Peyer's patch (tissue), 4 donors: ENCODE results near the gene NR2F2.

Experiments used
- CTCF ChIP-seq, 6 experiments: fragments of 450-650 bp in 4 of 6; fragments of 200-600 bp in 2 of 6; sonication (generic) in 1 of 6; IDR thresholded peaks; one replicate each; pipeline ENCODE4 v1.5.1; 2017 to 2019; ENCODE audit warnings: antibody characterized with exemption in 6 of 6, mild to moderate bottlenecking in 3 of 6, moderate library complexity in 1 of 6
- POLR2A ChIP-seq, 2 donors: fragments of 450-650 bp; IDR thresholded peaks; one replicate each; pipeline ENCODE4 v1.5.1; 2017; ENCODE audit warnings: antibody characterized with exemption in 2 of 2, mild to moderate bottlenecking in 2 of 2, moderate library complexity in 2 of 2

- no peak for TF ChIP-seq CTCF (IDR thresholded peaks at IDR 0.05)
- TF ChIP-seq POLR2A (IDR thresholded peaks at IDR 0.05): no peak
Observed at GRCh38 chr15:96285729-96286254, 44.7 kb upstream of the NR2F2 start.
